Mesodermal cell (in vitro differentiated cells): Measurements from ENCODE around the gene IGFBPL1.

Experiments
- H3K27ac ChIP-seq: 2 replicates; pipeline ENCODE4 v1.7.0; 2013; ENCODE audit warnings: mild to moderate bottlenecking, low read depth, low read length, moderate library complexity; ENCODE audit not compliant: severe bottlenecking
- H3K36me3 ChIP-seq: 2 replicates; pipeline ENCODE4 v1.7.1; 2013; ENCODE audit warnings: mild to moderate bottlenecking, low read length, moderate library complexity; ENCODE audit not compliant: control insufficient read depth, insufficient read depth
- H3K4me1 ChIP-seq: one replicate; pipeline ENCODE4 v1.7.1; 2013; ENCODE audit warnings: mild to moderate bottlenecking, low read length; ENCODE audit not compliant: insufficient read depth, control insufficient read depth, poor library complexity, severe bottlenecking
- H3K4me3 ChIP-seq: 2 replicates; pipeline ENCODE4 v1.7.0; 2013; ENCODE audit warnings: low read length, control low read depth, mild to moderate bottlenecking; ENCODE audit not compliant: insufficient read depth, poor library complexity, severe bottlenecking; ENCODE audit errors: extremely low read depth
- H3K9me3 ChIP-seq: 2 replicates; pipeline ENCODE4 v1.7.1; 2013; ENCODE audit warnings: mild to moderate bottlenecking, low read length, moderate library complexity; ENCODE audit not compliant: control insufficient read depth
- WGBS, 2 experiments: methylation state at CpG; one replicate each; pipeline ENCODE4 v1.1.5; 2013; ENCODE audit warnings: missing lambda C conversion rate in 2 of 2; ENCODE audit not compliant: insufficient coverage in 2 of 2; 5-methylcytosine and 5-hydroxymethylcytosine counted together

Gene IGFBPL1

GRCh38 chr9:38388283-38389223 lies 35.7 kb downstream of the IGFBPL1 start:
- Histone ChIP-seq H3K36me3 (no peaks in the 10 kb centered on the region), H3K27ac (no peak overlapping the region), H3K4me3 (no peak overlapping the region), H3K4me1 (peaks cover 5% of the 10 kb centered on the region), H3K9me3 (peaks cover 16% of the 10 kb centered on the region)
- WGBS, 2 experiments = 76 to 81% methylated on average over 4 to 5 of the region's 7 CpGs

GRCh38 chr9:38387751-38388150 lies 36.5 kb downstream of the IGFBPL1 start:
- Histone ChIP-seq H3K36me3 (no peaks in the 10 kb centered on the region), H3K4me3 (no peak overlapping the region), H3K27ac (no peak overlapping the region), H3K4me1 (no peaks in the 10 kb centered on the region), H3K9me3 (peaks cover 16% of the 10 kb centered on the region)
- 60 to 100% methylated on average over 1 of the region's 4 CpGs for WGBS, 2 experiments

- Histone ChIP-seq H3K4me1 (no peaks in the 10 kb centered on the region), H3K4me3 (no peak overlapping the region)
- 91% methylated on average over 1 of the region's 1 CpG; no CpG with 5 or more reads in 1 of the 2 experiments for WGBS, 2 experiments
Measured at GRCh38 chr9:38387066-38387465, 37.2 kb downstream of the IGFBPL1 start.

GRCh38 chr9:38386319-38386895 lies 37.8 kb downstream of the IGFBPL1 start:
- 96 to 100% methylated on average over 2 to 3 of the region's 4 CpGs for WGBS, 2 experiments
- H3K36me3 ChIP-seq = no peaks in the 10 kb centered on the region
- H3K4me1 ChIP-seq = no peaks in the 10 kb centered on the region
- peaks cover 16% of the 10 kb centered on the region for H3K9me3 ChIP-seq
- H3K27ac ChIP-seq = no peak overlapping the region
- H3K4me3 ChIP-seq = no peak overlapping the region

More at GRCh38 chr9:38387066-38387465, 37.2 kb downstream of the IGFBPL1 start:
- Histone ChIP-seq H3K27ac (no peak overlapping the region), H3K36me3 (no peaks in the 10 kb centered on the region), H3K9me3 (peaks cover 16% of the 10 kb centered on the region)

GRCh38 chr9:38385896-38386295 lies 38.4 kb downstream of the IGFBPL1 start:
- Histone ChIP-seq H3K9me3 (peaks cover 16% of the 10 kb centered on the region), H3K27ac (no peak overlapping the region), H3K4me1 (peaks cover 3% of the 10 kb centered on the region), H3K4me3 (no peak overlapping the region), H3K36me3 (no peaks in the 10 kb centered on the region)
- 67 to 71% methylated on average over 1 to 3 of the region's 3 CpGs for WGBS, 2 experiments

GRCh38 chr9:38384990-38385848 lies 39.0 kb downstream of the IGFBPL1 start:
- H3K4me1 ChIP-seq = peaks cover 8% of the 10 kb centered on the region
- no peak overlapping the region for H3K27ac ChIP-seq
- H3K36me3 ChIP-seq = no peaks in the 10 kb centered on the region
- no peak overlapping the region for H3K4me3 ChIP-seq
- H3K9me3 ChIP-seq = peaks cover 16% of the 10 kb centered on the region
- 76 to 100% methylated on average over 2 to 3 of the region's 3 CpGs for WGBS, 2 experiments

GRCh38 chr9:38382141-38382540 lies 42.1 kb downstream of the IGFBPL1 start:
- Histone ChIP-seq H3K36me3 (no peaks in the 10 kb centered on the region), H3K27ac (no peak overlapping the region), H3K4me1 (peaks cover 8% of the 10 kb centered on the region), H3K9me3 (peaks cover 16% of the 10 kb centered on the region), H3K4me3 (no peak overlapping the region)
- 91 to 97% methylated on average over 6 to 8 of the region's 8 CpGs for WGBS, 2 experiments

- 26 to 36% methylated on average over 5 to 6 of the region's 8 CpGs for WGBS, 2 experiments
- no peak overlapping the region for H3K4me3 ChIP-seq
- H3K27ac ChIP-seq = no peak overlapping the region
- H3K4me1 ChIP-seq = peaks cover 8% of the 10 kb centered on the region
- H3K36me3 ChIP-seq = no peaks in the 10 kb centered on the region
- H3K9me3 ChIP-seq = peaks cover 16% of the 10 kb centered on the region
Measured at GRCh38 chr9:38380872-38381534, 43.3 kb downstream of the IGFBPL1 start.

- 43 to 44% methylated on average over 4 to 5 of the region's 6 CpGs for WGBS, 2 experiments
- Histone ChIP-seq H3K36me3 (no peaks in the 10 kb centered on the region), H3K9me3 (peaks cover 10% of the 10 kb centered on the region), H3K4me3 (no peak overlapping the region), H3K27ac (no peak overlapping the region), H3K4me1 (peaks cover 8% of the 10 kb centered on the region)
Measured at GRCh38 chr9:38380230-38380871, 43.9 kb downstream of the IGFBPL1 start.
